IMR-90 (cell line): ENCODE measurements around the gene UBE2E2.

ENCODE experiments used
- BHLHE40 ChIP-seq: fragments of 150-350 bp; IDR thresholded peaks from 2 replicates; pipeline ENCODE4 v1.6.1; 2016; ENCODE audit warnings: mild to moderate bottlenecking, low read depth, low read length
- CTCF ChIP-seq: conservative IDR thresholded peaks from 2 replicates; pipeline ENCODE4 v1.5.1; 2012; ENCODE audit warnings: mild to moderate bottlenecking, low read depth, low read length, improper control_type of control experiment
- FOS ChIP-seq: fragments of 150-350 bp; IDR thresholded peaks from 2 replicates; pipeline ENCODE4 v1.6.1; 2016; ENCODE audit warnings: low read depth, low read length
- POLR2A ChIP-seq: IDR thresholded peaks from 2 replicates; pipeline ENCODE4 v1.6.1; 2012; ENCODE audit warnings: mild to moderate bottlenecking, low read depth, low read length
- RAD21 ChIP-seq: IDR thresholded peaks from 2 replicates; pipeline ENCODE4 v1.6.1; 2012; ENCODE audit warnings: low read length, improper control_type of control experiment

- TF ChIP-seq RAD21 (no peak), CTCF (no peak), POLR2A (no peak), BHLHE40 (no peak), FOS (no peak)
Measured at GRCh38 chr3:23533596-23533995, 330.5 kb downstream of the UBE2E2 start.
